Astrocyte (in vitro differentiated cells and primary cell): ENCODE measurements around the gene CDH1.

Experiments
- CTCF ChIP-seq: IDR thresholded peaks from 2 replicates; pipeline ENCODE4 v1.5.1; 2011; ENCODE audit warnings: low read depth, mild to moderate bottlenecking, inconsistent platforms, low read length, moderate library complexity; ENCODE audit not compliant: insufficient read depth
- EZH2 ChIP-seq: IDR thresholded peaks from 2 replicates; pipeline ENCODE4 v1.6.1; 2012; ENCODE audit warnings: mild to moderate bottlenecking, low read length, inconsistent platforms; ENCODE audit not compliant: insufficient read depth

DNA sequence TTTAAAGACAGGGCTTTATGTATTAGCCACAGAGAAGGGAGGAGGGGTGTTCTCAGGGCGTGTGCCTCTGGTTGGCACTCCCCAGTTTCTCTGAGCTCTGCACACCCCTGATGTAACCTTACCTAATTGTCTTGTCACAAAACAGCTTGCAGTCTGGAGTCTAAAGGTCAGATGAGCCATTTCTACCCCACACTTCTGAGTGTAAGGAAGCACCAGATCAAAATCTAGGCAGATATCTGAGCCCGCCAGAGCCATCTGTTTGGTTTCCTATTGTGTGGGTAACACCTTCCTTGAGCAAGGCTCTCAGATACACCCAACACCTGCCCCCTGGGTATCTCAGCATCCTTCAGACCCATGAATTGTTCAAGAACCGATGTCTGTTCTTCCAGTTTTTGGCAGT is 15.5 kb downstream of the CDH1 start:
- no peak for TF ChIP-seq CTCF
- no peak for TF ChIP-seq EZH2
